ENCODE measurements around the gene PRIMPOL.
"Not testable (repeated sequence)": the region's sequence is repeated elsewhere in the genome, so short reads cannot be mapped to it uniquely, and the experiment has no call there.

Gene PRIMPOL

DNA sequence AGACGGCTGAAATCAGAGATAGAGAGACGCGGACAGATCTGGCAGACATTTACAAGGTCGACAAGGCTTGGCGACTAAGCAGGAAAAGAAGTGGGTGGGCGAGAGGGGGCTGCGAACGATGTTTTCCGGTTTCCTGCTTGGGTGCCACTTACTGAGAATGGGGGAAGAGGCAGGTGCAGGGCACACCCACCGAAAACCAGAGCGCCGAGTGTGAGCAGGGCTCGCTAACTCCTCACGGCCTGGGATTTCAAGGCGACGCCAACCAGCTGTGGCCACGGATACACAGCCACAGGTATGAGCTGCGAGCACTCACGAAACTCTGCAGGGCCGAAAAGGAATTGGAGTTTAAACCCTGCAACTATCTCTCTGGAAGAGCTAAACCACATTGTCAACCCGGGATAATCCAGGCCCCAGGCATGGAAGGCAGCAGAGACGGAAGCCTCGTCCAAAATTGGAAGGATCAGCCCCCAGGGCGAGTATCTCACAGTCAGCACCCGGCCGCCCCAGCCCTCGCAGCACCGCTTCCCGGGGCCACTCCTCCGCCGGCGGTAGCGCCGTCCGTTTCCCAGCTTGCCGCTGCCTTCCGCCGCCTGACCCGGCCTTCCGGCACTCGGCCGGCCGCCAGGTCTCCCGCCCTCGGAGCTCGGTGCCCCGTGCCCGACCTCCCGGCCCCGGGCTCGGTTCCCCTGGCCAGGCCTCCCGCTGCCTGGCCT lies 1.1 kb upstream of the PRIMPOL start:
- peak; percentile 74 for FAIRE-seq
- no peak for DNase-seq (ENCODE audit: insufficient read length, low spot score)
- TF ChIP-seq POLR2AphosphoS5 (IDR thresholded peaks at IDR 0.05; ENCODE audit: low read depth, low read length), result peak; percentile 47
- TF ChIP-seq POLR2A (IDR thresholded peaks at IDR 0.05; ENCODE audit: low read depth, low read length), result no peak
- no peak for TF ChIP-seq POU2F2 (IDR thresholded peaks at IDR 0.05; ENCODE audit: low read depth, low read length)
- no peak for TF ChIP-seq SPI1 (IDR thresholded peaks at IDR 0.05; ENCODE audit: low read depth, low read length)
- TF ChIP-seq PAX5 (IDR thresholded peaks at IDR 0.05; ENCODE audit: insufficient read depth, low read length, severe bottlenecking), result no peak
- TF ChIP-seq TAF1 (IDR thresholded peaks at IDR 0.05; ENCODE audit: low read depth, low read length), result peak; percentile 18; the same call in 1 of the 2 replicates

DNA sequence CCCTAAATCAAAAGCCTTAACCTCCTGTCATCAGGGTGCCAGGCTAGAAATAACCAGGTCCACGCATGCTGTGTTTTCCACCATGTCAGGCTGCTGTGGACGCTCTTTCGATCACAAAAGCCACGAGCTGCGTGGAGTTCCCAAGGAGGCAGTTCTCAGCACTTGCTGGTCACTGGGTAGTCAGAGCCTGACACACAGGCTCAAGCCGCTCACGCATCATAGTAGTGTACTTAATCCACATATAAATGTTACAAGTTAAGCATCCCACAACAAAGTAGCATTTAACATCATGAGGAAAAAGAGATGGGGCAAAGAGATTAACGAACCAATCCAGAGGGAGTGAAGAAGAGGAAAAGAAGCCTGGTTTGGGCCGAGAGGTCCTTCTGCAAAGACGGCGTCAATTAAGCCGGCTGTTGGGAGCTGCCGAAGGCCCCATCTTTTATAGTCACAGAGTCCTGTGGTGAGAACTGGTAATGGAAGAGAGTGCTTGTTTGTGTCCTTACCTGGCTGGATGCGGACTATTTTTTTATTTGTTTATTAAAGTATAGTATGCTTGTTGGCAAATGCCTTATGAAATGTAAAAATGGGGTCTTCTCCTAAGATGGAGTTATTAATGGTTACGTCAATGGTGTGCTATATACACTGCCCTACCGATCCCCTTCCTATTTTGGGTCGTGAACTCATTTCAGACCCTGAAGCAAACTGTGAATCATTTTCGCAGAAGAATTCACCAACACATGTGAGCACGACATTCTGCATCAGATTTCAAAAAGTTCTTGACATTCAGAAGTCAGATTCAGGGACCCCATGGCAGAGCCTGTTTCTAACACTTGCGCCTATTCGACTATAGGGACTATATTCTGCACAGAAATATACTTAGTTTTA lies 675 bp downstream of the PRIMPOL start:
- FAIRE-seq, result peak; percentile 35
- TF ChIP-seq POLR2AphosphoS5 (IDR thresholded peaks at IDR 0.05; ENCODE audit: low read depth, low read length), result no peak
- TF ChIP-seq SPI1 (IDR thresholded peaks at IDR 0.05; ENCODE audit: low read depth, low read length), result no peak
- TF ChIP-seq PAX5 (IDR thresholded peaks at IDR 0.05; ENCODE audit: insufficient read depth, low read length, severe bottlenecking), result no peak
- no peak for TF ChIP-seq TAF1 (IDR thresholded peaks at IDR 0.05; ENCODE audit: low read depth, low read length)
- no peak for TF ChIP-seq POLR2A (IDR thresholded peaks at IDR 0.05; ENCODE audit: low read depth, low read length)
- TF ChIP-seq POU2F2 (IDR thresholded peaks at IDR 0.05; ENCODE audit: low read depth, low read length), result no peak
- no peak for DNase-seq (ENCODE audit: insufficient read length, low spot score)

- FAIRE-seq (no peak), DNase-seq (ENCODE audit: insufficient read length, low spot score) (no peak)
- TF ChIP-seq POU2F2 (IDR thresholded peaks at IDR 0.05; ENCODE audit: low read depth, low read length), result no peak
- TF ChIP-seq TAF1 (IDR thresholded peaks at IDR 0.05; ENCODE audit: low read depth, low read length), result no peak
- no peak for TF ChIP-seq PAX5 (IDR thresholded peaks at IDR 0.05; ENCODE audit: insufficient read depth, low read length, severe bottlenecking)
- TF ChIP-seq SPI1 (IDR thresholded peaks at IDR 0.05; ENCODE audit: low read depth, low read length), result no peak
- no peak for TF ChIP-seq POLR2A (IDR thresholded peaks at IDR 0.05; ENCODE audit: low read depth, low read length)
- TF ChIP-seq POLR2AphosphoS5 (IDR thresholded peaks at IDR 0.05; ENCODE audit: low read depth, low read length), result no peak
These were observed 2.4 kb downstream of the PRIMPOL start for GRCh38 chr4:184651899-184652298.

DNA sequence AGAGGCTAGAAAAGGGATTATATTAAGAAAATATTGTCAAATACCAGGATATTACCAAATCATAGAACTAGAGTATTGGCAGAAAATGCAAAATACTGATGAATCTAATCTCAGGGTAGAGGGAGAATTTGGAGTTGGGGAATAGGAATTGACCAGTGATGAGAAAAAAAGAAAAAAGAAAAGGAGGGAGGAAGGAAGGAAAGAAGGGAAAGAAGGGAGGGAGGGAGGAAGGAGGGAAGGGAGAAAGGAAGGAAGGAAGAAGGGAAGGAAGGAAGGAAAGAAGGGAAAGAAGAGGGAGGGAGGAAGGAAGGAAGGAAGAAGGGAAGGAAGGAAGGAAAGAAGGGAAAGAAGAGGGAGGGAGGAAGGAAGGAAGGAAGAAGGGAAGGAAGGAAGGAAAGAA lies 3.1 kb downstream of the PRIMPOL start:
- DNase-seq (ENCODE audit: insufficient read length, low spot score); FAIRE-seq: not testable (repeated sequence)

- DNase-seq (ENCODE audit: insufficient read length, low spot score), result no peak
- FAIRE-seq, result no peak
- TF ChIP-seq PAX5 (IDR thresholded peaks at IDR 0.05; ENCODE audit: insufficient read depth, low read length, severe bottlenecking) (no peak), POU2F2 (IDR thresholded peaks at IDR 0.05; ENCODE audit: low read depth, low read length) (no peak), POLR2A (IDR thresholded peaks at IDR 0.05; ENCODE audit: low read depth, low read length) (no peak), POLR2AphosphoS5 (IDR thresholded peaks at IDR 0.05; ENCODE audit: low read depth, low read length) (no peak), TAF1 (IDR thresholded peaks at IDR 0.05; ENCODE audit: low read depth, low read length) (no peak), SPI1 (IDR thresholded peaks at IDR 0.05; ENCODE audit: low read depth, low read length) (no peak)
These were observed 4.1 kb downstream of the PRIMPOL start for GRCh38 chr4:184653650-184654049.

GRCh38 chr4:184655889-184656869 lies 6.6 kb downstream of the PRIMPOL start:
- FAIRE-seq, result peak; percentile 52
- TF ChIP-seq POU2F2 (IDR thresholded peaks at IDR 0.05; ENCODE audit: low read depth, low read length), result no peak
- no peak for TF ChIP-seq SPI1 (IDR thresholded peaks at IDR 0.05; ENCODE audit: low read depth, low read length)
- TF ChIP-seq PAX5 (IDR thresholded peaks at IDR 0.05; ENCODE audit: insufficient read depth, low read length, severe bottlenecking), result no peak
- TF ChIP-seq POLR2A (IDR thresholded peaks at IDR 0.05; ENCODE audit: low read depth, low read length), result no peak
- TF ChIP-seq POLR2AphosphoS5 (IDR thresholded peaks at IDR 0.05; ENCODE audit: low read depth, low read length), result no peak
- no peak for TF ChIP-seq TAF1 (IDR thresholded peaks at IDR 0.05; ENCODE audit: low read depth, low read length)
- DNase-seq (ENCODE audit: insufficient read length, low spot score), result no peak

GRCh38 chr4:184657144-184657543 lies 7.6 kb downstream of the PRIMPOL start:
- TF ChIP-seq TAF1 (IDR thresholded peaks at IDR 0.05; ENCODE audit: low read depth, low read length) (no peak), POLR2A (IDR thresholded peaks at IDR 0.05; ENCODE audit: low read depth, low read length) (no peak), POLR2AphosphoS5 (IDR thresholded peaks at IDR 0.05; ENCODE audit: low read depth, low read length) (no peak), POU2F2 (IDR thresholded peaks at IDR 0.05; ENCODE audit: low read depth, low read length) (no peak), SPI1 (IDR thresholded peaks at IDR 0.05; ENCODE audit: low read depth, low read length) (no peak; the same call in 1 of the 2 replicates), PAX5 (IDR thresholded peaks at IDR 0.05; ENCODE audit: insufficient read depth, low read length, severe bottlenecking) (no peak)
- FAIRE-seq (no peak), DNase-seq (ENCODE audit: insufficient read length, low spot score) (no peak)

- not testable (repeated sequence) for FAIRE-seq
These were observed 8.3 kb downstream of the PRIMPOL start for GRCh38 chr4:184657820-184658219.

GRCh38 chr4:184660978-184661377 lies 11.4 kb downstream of the PRIMPOL start:
- FAIRE-seq (no peak), DNase-seq (ENCODE audit: insufficient read length, low spot score) (no peak)
- TF ChIP-seq TAF1 (IDR thresholded peaks at IDR 0.05; ENCODE audit: low read depth, low read length) (no peak), POLR2A (IDR thresholded peaks at IDR 0.05; ENCODE audit: low read depth, low read length) (no peak), POU2F2 (IDR thresholded peaks at IDR 0.05; ENCODE audit: low read depth, low read length) (no peak), SPI1 (IDR thresholded peaks at IDR 0.05; ENCODE audit: low read depth, low read length) (no peak), POLR2AphosphoS5 (IDR thresholded peaks at IDR 0.05; ENCODE audit: low read depth, low read length) (no peak), PAX5 (IDR thresholded peaks at IDR 0.05; ENCODE audit: insufficient read depth, low read length, severe bottlenecking) (no peak)

More at GRCh38 chr4:184657820-184658219, 8.3 kb downstream of the PRIMPOL start:
- not testable (repeated sequence) for DNase-seq (ENCODE audit: insufficient read length, low spot score)
